CD4-positive, alpha-beta T cell treated with Interleukin-21 for 1 hour (primary cell): ENCODE measurements around the gene SBNO2.
"Not testable (repeated sequence)": the region's sequence is repeated elsewhere in the genome, so short reads cannot be mapped to it uniquely, and the experiment has no call there.

Source experiments
- DNase-seq: peaks from one replicate; pipeline ENCODE4 v3.0.0-alpha.2; 2020

Gene SBNO2

DNA sequence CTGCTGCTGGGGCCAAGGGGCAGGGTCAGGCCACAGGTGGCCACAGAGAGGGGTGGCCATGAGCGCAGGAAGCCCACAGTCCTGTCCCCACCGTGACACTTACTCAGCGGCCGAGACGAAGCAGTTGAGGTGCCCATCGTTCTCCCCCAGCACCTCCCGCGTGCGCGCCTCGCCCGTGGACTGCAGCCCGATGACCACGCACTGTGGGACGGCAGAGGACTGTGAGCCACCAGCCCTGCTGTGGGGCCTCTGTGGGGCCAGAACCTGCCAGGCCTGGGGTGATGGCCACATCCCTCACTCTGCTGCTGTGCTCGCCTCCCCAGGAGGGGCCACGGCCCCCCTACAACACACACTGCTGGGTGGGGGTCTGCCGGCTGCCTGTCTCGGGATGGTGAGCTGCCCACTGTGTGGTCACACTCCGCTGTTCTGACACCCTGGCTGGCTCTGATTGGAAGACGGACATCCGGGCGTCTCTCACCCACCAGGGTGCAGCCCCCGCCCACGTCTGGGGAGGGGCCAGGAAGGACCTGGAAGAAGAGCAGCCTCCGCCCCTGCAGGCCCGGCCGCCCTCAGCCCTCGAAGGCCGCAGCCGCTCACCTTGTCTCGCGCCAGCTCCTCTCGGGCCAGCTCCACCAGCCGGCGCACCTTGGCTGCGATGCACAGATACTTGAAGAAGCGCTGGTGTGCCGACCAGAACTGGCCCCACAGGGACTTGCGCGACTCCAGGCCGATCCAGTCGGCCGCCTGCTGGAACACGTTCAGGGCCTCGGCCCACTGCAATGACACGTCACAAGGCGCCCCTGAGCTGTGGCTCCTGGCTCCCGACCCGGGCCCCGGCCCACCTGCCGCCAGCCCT lies 57.1 kb downstream of the SBNO2 start:
- DNase-seq: no peak

DNA sequence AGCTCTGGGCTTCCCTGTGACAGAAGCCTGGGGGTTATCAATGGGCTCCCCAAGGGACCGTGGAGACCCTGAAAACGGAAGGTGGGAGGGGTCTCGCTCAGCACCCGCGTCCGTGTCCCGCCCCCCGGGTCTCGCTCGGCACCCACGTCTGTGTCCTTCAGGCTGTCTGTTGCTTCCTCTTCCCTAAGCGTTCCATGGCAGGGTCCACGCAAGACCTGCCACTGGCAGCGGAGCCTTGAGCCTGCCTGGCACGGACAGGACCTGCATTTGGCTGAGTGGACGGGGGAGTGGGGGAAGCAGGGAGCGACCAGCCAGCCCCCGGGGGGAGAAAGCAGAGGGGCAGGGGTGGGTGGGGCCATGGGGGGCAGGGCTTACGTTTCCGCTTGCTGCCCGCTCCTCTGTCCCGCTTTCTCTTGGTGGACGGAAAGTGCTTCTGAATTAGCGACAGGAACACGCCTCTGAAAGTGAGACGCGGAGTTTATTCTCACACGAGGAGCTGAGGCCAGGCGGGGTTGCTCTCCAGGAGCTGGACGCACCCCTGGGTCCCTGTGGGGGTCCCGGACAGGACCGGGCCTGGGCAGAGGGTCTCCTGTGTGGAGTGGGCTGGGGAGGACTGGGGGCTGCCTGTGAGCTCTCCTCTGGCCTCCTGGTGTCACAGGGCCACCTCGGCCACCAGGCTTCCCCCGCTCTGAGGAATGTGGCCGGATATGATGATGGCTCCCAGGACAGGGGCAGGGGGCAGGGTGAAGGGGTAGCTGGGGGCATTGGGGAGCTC lies 58.2 kb downstream of the SBNO2 start:
- no peak for DNase-seq

DNA sequence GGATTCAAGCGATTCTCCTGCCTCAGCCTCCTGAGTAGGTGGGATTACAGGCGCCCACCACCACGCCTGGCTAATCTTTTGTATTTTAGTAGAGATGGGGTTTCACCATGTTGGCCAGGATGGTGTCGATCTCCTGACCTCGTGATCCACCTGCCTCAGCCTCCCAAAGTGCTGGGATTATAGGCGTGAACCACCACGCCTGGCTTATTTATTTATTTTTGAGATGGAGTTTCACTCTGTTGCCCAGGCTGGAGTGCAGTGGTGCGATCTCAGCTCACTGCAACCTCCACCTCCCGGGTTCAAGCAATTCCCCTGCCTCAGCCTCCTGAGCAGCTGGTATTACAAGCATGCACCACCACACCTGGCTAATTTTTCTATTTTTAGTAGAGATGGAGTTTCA lies 59.3 kb downstream of the SBNO2 start:
- DNase-seq: not testable (repeated sequence)

GRCh38 chr19:1113986-1114483 lies 60.0 kb downstream of the SBNO2 start:
- no peak for DNase-seq

GRCh38 chr19:1113030-1113985 lies 60.8 kb downstream of the SBNO2 start:
- peak; percentile 88 for DNase-seq

GRCh38 chr19:1112268-1113029 lies 61.6 kb downstream of the SBNO2 start:
- DNase-seq: no peak

GRCh38 chr19:1111641-1112267 lies 62.3 kb downstream of the SBNO2 start:
- no peak for DNase-seq

- no peak for DNase-seq
Observed at GRCh38 chr19:1110809-1111640, 63.0 kb downstream of the SBNO2 start.

DNA sequence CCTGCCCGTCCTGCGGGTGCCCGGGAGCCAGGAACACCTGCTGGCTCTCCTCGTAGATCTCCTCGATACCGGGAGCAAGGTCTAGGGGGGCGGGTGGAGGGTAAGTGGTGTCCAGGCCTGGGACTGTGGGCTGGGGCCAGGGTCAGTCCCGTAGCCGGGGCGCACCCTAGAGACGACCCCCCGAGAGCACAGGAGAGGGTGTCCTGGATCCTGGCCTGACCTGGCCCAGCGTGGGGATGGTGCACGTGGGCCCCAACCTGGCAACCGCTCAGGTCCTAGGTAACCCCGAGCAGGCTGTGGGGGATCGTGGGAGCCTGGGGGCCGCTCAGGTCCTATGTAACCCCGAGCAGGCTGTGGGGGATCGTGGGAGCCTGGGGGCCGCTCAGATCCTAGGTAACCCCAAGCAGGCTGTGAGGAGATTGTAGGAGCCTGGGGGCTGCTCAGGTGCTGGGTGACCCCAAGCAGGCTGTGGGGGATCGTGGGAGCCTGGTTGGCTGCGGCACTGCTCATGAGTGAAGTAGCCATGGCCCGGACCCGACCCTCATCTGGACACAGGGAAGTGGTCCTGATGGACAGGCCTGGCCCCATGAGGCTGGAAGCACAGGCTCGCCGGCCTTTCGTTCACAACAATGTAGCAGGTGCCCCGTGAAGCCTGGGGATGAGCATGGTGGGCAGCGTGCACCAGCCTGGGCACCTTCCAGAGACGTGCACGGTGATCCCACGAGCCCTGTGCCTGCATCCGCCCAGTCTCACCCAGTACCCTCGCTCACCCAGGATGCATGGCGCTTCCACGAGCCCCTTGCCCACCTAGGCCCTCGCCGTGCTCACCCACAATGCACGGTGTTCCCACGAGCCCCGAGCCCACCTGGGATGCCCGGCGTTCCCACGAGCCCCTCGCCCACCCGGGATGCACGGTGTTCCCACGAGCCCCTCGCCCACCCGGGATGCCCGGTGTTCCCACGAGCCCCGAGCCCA lies 64.1 kb downstream of the SBNO2 start:
- DNase-seq: no peak

DNA sequence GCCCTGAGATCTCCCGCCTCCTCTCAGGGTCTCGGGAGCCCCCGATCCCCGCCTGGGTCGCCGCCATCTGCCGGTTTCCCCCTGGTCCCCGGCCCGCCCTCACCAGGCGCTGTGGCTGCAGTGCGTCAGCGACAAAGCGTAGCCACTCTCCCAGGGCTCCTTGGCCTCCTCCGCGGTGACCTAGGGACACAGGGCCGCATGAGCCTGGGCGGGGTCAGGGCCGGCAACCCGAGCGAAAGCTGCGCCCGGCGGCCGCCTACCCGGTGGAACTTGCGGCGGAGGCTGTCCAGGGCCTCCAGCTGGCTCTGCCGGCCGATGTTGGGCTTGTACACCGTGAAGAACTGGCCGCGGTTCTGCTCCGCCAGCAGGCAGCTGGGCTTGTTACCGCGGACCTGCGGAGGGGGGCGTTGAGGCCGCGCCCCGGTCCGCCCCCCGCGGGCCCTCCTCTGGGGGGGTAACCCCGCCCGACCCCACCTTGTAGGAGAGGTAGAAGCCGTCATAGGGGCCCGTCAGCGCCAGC lies 65.0 kb downstream of the SBNO2 start:
- no peak for DNase-seq

- DNase-seq: no peak
Observed at GRCh38 chr19:1108291-1109031, 65.6 kb downstream of the SBNO2 start.

GRCh38 chr19:1107661-1108261 lies 66.3 kb downstream of the SBNO2 start:
- no peak for DNase-seq

DNA sequence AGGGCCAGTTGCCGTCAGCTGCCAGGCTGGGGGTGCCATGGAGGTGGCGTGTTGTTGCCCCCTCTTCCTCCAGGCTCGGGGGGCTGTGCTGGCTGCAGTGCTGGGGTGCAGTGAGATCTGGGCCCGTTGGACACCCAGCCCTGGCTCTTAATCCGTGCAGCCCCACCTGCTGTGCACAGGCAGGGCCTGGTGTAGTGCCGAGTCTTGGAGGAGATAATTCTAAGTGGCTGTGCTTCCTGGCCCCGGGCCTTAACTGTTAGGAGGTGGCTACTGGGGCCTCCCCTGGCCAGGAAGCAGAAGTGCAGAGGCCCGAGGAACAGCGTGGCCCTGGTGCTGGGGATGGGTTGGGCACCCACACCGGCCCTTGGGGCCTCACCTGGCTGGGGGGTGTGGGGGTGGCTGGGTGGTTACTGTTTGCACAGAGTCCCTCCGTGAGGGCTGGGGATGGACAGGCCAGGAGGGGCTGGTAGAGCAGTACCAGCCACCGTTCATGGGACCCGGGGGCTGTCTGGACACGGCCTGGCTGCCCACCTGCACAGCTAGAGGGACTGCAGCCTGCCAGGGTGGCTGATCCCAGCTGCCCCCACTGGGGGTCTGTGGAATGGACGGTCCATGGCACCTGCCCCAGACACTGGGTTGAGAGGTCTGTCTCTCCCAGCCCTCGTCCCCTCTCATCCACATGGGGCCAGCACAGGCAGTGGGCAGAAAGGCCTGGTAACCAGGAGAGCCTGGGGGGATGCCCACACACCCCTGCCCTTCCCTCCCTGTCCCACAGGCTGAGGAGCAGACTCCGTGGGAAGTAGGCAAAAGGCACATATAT lies 67.0 kb downstream of the SBNO2 start:
- no peak for DNase-seq

- DNase-seq: no peak
Observed at GRCh38 chr19:1105873-1106840, 67.9 kb downstream of the SBNO2 start.

DNA sequence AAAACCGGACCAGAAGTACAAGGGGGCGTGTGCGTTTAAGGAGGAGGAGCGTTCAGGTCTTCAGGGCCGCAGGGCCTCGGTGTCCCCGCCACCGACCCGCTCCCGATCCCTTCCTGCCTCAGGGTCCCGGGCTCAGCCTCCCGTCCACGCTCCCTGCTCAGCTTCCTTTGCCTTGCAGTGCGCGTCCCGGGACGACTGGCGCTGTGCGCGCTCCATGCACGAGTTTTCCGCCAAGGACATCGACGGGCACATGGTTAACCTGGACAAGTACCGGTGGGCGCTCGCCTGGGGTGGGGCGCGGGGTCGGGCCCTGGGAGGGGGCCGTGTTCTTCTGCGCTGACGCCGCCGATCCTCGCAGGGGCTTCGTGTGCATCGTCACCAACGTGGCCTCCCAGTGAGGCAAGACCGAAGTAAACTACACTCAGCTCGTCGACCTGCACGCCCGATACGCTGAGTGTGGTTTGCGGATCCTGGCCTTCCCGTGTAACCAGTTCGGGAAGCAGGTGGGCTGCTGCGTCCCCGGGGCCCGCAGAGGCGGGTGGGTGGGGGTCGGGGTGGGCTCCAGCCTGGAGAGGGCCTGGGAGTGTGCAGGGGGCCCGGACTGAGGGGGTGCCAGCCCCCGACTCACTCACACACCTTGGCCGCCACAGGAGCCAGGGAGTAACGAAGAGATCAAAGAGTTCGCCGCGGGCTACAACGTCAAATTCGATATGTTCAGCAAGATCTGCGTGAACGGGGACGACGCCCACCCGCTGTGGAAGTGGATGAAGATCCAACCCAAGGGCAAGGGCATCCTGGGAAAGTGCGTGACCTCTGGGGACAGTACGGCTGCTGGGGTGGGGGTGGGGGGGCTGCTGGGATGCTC lies 68.8 kb downstream of the SBNO2 start:
- DNase-seq: no peak
